BJ (cell line): ENCODE measurements around the gene ZNF793. TPM values are rescaled to one million over a fixed set of nuclear protein-coding genes. Genes with fewer than 3 reads are reported as not detected.

Experiments used
- CTCF ChIA-PET: fragments of 350-600 bp; formaldehyde crosslinking; extraction: SDS; loops from one replicate; lab custom pipeline; 2021; ENCODE audit warnings: antibody characterized with exemption, inconsistent platforms; lab: Yijun Ruan, JAX
- POLR2A ChIA-PET: fragments of 300-600 bp; sonication (Branson Sonifier 250); formaldehyde crosslinking; extraction: SDS; loops from one replicate; lab custom pipeline; 2021; ENCODE audit warnings: antibody characterized with exemption; lab: Charles Lee
- DNase-seq: peaks from one replicate; pipeline ENCODE4 v3.0.0-alpha.2; 2011; ENCODE audit warnings: low read depth
- H3K27me3 ChIP-seq: 2 replicates; pipeline ENCODE4 v1.6.0; 2011; ENCODE audit warnings: low read length; ENCODE audit not compliant: control insufficient read depth, insufficient read depth
- H3K36me3 ChIP-seq: 2 replicates; pipeline ENCODE4 v1.5.1; 2011; ENCODE audit warnings: low read length; ENCODE audit not compliant: control insufficient read depth, insufficient read depth
- H3K4me3 ChIP-seq: 2 replicates; pipeline ENCODE4 v1.5.1; 2011; ENCODE audit warnings: low read depth, mild to moderate bottlenecking, control low read depth, low read length
- CTCF ChIP-seq: IDR thresholded peaks from 2 replicates; pipeline ENCODE4 v1.5.1; 2011; ENCODE audit warnings: low read depth, mild to moderate bottlenecking, control low read depth, inconsistent platforms, low read length, moderate library complexity; ENCODE audit not compliant: insufficient read depth
- polyA plus RNA-seq: library from polyadenylated mRNA; depleted of rRNA; stranded (reverse); fragments of >200 nt; gene quantifications from 2 replicates; pipeline ENCODE4 v1.2.3, GENCODE V29; 2011

ZNF793 gene
- polyA plus RNA-seq, 1 experiment = 1.1 TPM

DNA sequence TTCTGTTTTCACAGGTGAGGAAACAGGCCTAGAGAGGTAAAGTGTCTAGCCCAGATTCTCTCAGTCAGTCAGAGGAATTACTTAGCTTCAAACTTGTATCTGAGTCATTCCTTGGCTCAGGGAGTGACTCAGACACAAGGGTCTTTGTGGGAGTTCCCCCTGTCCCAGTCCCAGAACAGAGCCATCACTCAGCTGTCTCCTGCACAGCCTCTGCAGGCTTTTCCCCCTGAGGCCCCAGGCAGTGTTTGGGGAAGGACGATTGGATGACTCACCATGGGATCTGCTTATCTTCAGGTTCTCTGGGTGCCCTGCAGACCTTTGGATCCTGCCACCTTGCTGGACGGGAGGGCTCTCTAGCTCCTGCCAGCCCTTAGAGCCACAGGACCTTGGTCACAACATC is 13.2 kb downstream of the ZNF793 start:
- CTCF ChIA-PET = no interaction called here
- DNase-seq = no peak

DNA sequence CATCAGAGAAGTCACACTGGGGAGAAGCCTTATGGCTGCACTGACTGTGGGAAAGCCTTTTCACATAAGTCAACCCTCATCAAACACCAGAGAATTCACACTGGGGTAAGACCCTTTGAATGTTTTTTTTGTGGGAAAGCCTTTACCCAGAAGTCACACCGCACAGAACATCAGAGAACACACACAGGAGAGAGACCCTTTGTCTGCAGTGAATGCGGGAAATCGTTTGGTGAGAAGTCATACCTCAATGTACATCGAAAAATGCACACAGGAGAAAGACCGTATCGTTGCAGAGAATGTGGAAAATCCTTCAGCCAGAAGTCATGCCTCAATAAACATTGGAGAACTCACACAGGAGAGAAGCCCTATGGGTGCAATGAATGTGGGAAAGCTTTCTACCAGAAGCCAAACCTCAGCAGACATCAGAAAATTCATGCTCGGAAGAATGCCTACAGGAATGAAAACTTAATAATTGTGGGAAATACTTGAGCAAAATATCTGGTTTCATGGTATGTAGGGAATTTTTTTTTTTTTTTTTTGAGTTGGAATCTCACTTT is 30.7 kb downstream of the ZNF793 start:
- TF ChIP-seq CTCF = no peak
- peaks cover 1% of the 10 kb centered on the region for H3K36me3 ChIP-seq
- ChIA-PET CTCF (no interaction called here), POLR2A (no interaction called here)
- no peaks in the 10 kb centered on the region for H3K27me3 ChIP-seq
- no peak overlapping the region for H3K4me3 ChIP-seq
- DNase-seq = no peak

More for the DNA sequence above, 13.2 kb downstream of the ZNF793 start:
- H3K27me3 ChIP-seq = no peaks in the 10 kb centered on the region
- no peak overlapping the region for H3K4me3 ChIP-seq
- TF ChIP-seq CTCF = no peak
- POLR2A ChIA-PET = no interaction called here
- H3K36me3 ChIP-seq = no peaks in the 10 kb centered on the region

GRCh38 chr19:37551129-37551993 is 44.6 kb downstream of the ZNF793 start:
- Histone ChIP-seq H3K27me3 (no peaks in the 10 kb centered on the region), H3K36me3 (no peaks in the 10 kb centered on the region), H3K4me3 (peak overlapping the region; percentile 47)
- DNase-seq = peak; percentile 3
- TF ChIP-seq CTCF = peak; percentile 60
- ChIA-PET CTCF (no interaction called here), POLR2A (no interaction called here)

GRCh38 chr19:37563518-37563917 is 56.8 kb downstream of the ZNF793 start:
- Histone ChIP-seq H3K27me3 (no peaks in the 10 kb centered on the region), H3K36me3 (no peaks in the 10 kb centered on the region), H3K4me3 (no peak overlapping the region)
- TF ChIP-seq CTCF = no peak
- DNase-seq = no peak
- ChIA-PET CTCF (no interaction called here), POLR2A (no interaction called here)

GRCh38 chr19:37564624-37565369 is 58.1 kb downstream of the ZNF793 start:
- no peak for DNase-seq
- ChIA-PET POLR2A (no interaction called here), CTCF (no interaction called here)
- TF ChIP-seq CTCF = no peak
- no peak overlapping the region for H3K4me3 ChIP-seq
- no peaks in the 10 kb centered on the region for H3K36me3 ChIP-seq
- H3K27me3 ChIP-seq = no peaks in the 10 kb centered on the region
